HG02840 (cell line): ENCODE measurements around the gene LCE5A.
"Not testable (repeated sequence)": the region's sequence is repeated elsewhere in the genome, so short reads cannot be mapped to it uniquely, and the experiment has no call there.

ENCODE experiments used
- ATAC-seq: cut with Tn5 transposase; IDR thresholded peaks from one replicate; pipeline ENCODE4 v1.9.1; 2021; ENCODE audit warnings: mild to moderate bottlenecking, moderate library complexity, moderate number of reproducible peaks; ENCODE audit not compliant: unreplicated experiment, low FRiP score

The LCE5A gene, protein sequence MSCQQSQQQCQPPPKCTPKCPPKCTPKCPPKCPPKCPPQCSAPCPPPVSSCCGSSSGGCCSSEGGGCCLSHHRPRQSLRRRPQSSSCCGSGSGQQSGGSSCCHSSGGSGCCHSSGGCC

DNA sequence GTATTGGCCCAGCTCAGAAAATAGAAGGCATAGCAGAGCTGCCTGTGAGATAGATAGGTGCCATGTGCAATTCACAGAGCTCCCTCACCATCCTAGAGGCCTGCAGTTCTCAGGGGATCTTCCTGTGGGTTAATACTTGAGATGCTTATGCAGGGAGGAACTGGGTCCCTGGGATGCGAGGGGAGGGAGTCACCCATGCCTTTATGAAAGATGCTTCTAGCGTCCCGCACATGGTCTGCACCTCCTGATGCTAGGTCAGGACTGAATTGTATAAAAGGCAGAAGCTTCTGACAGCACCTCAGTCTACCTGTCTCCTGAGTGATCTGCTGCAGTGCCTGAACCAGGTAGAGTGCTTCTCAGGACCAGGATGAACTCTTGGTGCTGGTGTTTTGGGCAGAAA lies at the start of gene LCE5A:
Gene LCE5A, plus strand, starts transcription at position 301 of the 400 bp plus-strand sequence. CDS start 732 bp downstream, outside the sequence.
- no peak for ATAC-seq

DNA sequence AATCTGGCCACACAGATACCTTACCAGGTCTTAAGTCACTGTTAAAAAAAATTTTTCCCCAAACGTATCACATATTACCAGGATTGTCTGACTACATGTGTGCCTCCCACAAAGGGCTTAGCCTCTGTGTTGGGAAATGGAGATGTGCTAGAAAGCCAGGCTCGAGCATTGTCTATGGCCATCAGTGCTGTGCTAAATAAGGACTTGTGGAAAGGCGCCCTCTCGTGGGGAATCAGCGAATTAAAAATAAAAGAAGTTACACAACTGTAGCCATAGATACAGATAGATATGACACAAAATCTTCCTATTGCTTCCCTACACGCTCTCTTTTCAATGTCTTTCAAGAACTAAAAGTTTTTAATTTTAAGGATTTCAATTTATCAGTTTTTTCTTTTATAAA lies 49.1 kb upstream of the LCE5A start:
- no peak for ATAC-seq

DNA sequence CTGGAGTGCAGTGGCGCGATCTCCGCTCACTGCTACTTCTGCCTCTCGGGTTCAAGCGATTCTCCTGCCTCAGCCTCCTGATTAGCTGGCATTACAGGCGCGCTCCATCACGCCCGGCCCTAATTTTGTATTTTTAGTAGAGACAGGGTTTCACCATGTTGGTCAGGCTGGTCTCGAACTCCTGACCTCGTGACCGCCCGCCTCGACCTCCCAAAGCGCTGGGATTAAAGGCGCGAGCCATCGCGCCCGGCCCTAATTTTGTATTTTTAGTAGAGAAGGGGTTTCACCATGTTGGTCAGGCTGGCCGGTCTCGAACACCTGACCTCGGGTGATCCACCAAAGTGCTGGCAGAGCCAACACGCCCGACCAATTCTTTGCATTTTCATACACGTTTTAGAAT lies 48.0 kb upstream of the LCE5A start:
- no peak for ATAC-seq

DNA sequence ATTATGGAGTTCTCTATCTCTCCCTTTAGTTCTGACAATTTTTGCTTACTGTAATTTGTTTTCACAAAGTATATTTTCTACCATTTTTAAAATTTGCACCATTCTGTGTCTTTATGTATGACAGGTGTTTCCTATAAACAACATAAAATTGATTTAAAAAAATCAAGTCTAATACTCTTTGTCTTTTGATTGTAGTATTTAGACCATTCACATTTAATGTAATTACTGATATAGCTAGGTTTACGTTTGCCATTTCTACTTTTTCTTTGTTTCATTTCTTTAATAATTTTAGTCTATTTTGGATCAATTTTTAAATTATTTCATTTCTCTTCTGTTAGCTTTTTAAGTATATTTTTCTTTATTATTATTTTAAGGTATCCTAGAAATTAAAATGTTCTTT lies 44.4 kb upstream of the LCE5A start:
- ATAC-seq: no peak

DNA sequence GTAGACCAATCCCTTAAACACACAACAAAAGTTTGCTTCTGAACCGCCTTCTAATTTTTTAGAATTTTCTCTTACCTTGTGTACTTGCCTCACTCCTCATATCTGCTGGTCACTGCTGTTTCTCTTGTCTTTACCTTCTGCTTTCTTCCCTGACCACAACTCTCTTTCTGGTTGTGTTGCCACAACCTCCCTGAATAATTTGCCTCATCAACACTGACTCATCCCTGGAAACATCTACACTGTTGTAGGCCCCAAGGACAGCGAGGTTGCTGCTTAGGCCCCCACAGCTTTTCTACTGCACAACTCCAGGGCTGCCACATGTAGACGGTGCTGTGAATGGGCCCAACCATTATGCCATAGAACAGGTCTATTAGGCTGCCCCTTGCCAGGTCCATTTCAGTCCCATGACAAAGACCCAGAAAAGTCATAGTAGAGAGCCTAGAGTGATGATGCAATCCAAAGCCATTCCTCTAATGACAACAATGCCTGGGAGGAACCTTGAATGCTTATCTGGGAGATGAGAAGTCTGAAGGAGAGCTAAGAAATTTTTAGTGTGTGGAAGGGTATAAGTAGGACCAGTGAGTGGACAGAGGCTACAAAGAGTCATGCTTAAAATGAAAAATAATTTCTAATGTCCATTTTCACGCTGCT lies 36.6 kb upstream of the LCE5A start:
- ATAC-seq: no peak

DNA sequence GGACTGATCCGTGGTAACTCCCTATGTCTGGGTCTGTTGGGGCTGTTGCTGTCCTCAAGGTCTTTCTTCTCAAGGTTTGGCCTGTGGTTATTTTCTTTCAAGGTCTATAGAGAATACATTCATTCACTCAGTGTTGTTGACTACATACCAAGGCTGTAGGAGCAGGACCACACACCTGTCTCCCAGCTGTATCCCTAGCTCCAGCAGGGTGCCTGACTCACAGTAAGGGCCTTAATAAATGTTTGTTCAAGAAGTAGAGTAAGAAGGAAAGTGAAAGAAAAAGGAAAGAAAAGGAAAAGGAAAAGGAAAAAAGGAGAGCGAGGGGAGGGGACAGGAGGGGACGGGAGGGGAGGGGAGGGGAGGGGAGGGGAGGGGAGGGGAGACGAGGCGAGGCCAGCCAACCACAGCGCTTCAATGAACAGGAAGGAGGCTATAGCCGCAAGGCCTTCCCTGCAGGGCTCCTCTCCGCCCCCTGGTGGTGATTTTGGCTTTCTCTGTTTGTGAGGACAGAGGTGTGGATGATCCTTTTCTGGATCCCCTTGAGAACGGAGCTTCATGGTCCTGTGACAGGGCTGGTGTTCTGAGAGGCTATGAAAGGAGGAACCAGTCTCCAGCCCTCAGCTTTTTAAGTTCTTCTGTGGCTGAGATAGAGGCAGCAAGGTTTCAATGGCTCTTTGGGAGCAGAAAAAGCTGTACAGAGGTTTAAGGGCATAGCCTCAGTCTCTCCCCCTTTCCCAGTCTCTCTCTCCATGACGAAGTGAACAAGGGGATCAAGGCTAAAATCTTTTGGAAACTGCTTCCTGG lies 30.6 kb upstream of the LCE5A start:
- ATAC-seq: no peak

DNA sequence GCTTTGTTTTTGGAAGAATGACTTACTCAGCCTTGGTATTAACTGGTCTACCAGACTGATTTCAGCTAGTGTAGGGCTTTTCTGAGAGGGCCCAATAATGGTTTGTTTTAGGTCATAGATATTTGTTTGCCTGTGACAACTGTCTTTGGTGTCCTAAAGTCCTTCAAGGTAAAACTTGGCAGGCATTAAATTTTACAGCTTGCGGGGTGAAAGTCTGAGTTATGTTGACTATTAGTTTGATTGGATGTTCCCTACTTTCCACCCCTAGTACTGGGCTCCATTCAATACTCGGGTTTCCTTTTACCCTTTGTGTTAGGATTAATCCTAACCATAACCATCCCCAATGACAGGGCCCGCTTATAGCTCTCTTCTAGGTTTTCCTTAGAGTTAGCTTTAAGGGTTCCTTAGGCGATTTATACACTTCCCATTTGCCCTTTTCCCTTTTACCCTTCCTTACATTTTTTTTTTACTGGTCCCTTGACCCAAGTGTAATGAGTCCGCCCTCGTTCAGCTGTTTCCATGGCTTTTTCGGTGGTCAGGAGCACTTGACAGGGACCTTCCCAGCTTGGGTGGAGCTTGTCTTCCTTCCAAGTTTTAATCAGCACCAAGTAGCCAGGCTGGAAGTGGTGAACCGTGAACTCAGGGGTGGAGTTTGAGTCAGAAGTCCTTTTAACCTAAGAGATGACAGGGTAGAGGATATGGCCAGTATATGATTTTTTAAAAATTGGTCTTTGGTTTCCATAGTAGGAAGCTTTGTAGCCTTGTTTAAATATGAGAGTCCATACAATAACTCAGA lies 28.5 kb upstream of the LCE5A start:
- ATAC-seq: no peak

DNA sequence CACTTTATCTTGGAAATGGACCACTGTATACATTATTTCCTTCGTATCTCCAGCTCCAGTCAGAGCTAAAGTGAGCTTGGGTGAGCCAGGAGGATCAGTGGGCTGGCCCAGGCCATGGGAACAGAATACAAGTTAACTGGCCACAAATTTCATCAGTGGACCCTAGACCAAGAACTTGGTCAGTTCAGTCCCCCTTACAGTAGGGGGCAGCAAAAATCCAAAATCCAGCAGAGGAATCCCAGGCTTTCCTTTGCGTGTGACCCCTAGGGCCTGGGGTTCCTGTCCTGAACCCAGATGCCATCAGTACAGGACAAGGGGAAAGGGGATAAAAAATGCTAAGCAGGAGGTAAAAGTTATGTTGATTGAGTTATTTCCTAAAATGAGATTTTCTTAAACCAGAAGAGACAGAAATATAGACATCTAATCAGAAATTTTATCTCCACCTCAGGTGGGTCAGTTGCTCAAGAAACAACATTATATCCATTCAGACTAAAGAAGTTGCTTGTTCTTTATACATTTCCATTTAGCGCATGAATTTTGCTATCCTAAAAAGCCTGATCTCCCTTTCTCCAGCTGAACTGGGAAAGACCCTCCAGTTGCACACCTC lies 24.1 kb upstream of the LCE5A start:
- ATAC-seq: no peak

DNA sequence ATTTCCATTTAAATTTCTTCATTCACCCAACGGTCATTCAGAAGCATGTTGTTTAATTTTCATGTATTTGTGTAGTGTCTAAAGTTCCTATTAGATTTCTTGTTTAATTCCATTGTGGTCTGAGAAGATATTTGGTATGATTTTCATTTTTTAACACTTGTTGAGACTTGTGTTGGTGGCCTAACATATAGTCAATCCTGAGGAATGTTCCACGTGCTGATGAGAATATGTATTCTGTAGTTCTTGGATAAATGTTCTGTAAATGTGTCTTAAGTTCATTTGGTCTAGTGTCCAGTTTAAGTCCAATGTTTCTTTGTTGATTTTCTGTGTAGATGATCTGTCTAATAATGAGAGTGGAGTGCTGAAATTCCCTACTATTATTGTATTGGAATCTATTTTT lies 22.7 kb upstream of the LCE5A start:
- ATAC-seq: no peak

DNA sequence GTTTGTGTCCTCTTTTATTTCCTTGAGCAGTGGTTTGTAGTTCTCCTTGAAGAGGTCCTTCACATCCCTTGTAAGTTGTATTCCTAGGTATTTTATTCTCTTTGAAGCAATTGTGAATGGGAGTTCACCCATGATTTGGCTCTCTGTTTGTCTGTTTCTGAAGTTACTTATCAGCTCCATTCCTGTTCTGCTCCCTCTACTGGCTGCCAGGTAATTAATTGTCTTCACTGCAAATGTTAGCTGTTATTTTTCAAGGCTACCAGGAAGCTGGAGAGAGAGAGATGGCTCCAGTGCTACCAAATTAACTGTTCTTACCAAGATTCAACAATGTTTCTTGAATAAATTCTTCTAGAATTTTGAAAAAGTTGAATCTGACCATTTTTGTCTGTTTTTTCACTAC lies 19.1 kb upstream of the LCE5A start:
- not testable (repeated sequence) for ATAC-seq

DNA sequence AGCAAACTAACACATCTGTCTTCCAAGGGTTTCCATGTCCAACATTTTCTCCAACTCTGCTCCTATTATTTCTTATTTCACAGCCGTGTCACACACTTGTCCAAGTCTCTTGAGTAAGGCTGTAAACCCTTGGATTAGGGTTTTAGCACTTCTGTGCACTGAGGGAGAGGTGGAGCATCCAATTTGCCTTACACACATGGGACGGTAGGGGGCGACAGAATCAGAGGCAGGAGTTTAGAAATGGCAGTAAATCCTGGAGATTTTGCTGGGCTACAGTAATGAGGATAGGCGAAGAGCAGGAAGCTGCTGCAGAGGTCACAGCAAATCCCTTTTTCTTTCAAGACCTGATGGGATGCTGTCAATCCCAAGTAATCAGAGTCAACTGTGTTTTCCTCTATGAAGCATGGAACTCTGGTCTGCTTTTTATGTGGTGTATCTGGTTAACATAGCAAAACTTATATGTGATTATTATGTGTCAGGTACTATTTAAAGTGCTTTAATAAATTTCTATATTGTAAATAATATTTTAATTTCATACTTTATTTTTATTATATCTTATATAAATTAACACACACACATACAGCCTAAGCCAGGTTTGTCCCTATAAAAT lies 15.4 kb upstream of the LCE5A start:
- ATAC-seq: no peak

DNA sequence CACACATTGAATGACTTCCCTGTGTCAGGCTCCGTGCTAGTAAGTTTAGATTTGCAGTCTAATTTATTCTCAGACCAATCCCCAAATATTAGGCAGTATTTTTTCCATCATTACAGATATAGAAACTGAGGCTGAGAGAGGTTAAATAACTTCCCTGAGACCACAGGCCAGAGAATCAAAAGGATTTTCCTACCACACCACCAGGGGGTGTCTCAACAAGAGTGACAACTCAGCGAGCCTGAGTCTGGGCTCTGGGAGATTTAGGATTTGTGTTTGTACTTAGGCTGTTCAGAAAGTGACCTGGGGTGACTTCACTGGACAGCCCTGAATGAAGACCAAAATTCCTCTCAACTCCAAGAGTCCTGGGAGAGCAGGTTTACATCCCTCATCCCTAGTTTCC lies 13.3 kb upstream of the LCE5A start:
- ATAC-seq: no peak

DNA sequence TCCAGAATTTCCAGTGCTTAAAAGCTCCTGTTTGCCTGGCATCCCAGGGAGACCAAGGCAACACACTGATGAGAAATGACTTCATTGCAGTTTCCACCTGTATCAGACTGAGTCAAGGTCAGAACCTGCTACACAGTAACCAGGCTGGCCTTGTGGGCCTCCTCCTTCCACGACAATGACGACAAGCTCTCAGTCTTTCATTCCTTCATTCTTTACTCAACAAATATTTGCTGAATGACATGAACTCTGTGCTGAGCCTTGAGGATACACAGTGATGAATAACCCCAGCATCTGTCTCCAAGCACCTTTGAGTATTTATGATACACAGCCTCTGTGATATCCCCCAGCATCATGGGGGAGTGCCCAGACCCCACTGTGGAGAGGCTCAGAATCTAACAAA lies 8.9 kb upstream of the LCE5A start:
- no peak for ATAC-seq

DNA sequence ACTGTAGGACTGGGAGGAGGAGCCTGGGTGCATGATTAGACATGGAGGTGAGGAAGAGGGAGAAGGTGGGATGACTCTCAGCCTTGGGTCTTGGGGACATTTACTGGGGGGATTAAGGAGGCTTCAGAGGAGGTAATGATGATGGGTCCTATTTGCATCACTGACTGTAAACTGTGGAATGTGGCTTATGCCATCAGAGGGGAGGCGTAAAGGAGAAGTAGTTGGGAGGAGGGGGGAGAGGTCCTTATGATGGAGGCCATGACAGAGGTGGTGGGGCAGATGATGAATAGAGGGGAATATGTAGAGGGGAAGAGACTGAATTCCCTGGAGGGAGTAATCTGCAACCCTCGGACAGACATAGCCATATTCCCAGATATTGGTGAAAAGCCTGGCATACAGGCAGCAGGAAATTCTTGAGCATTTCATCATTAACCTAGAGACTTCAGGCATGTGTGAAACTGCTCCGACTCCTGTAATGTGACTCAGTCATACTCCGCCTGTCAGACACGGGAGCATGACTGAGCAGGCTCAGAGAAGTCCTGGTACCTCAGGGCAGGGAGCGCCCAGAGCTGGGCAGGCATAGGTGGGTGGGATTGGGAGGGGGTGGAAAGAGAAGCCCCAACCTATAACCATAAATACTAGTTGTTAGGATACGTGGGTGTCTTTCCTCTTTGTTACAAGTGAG lies 8.0 kb upstream of the LCE5A start:
- ATAC-seq: no peak

DNA sequence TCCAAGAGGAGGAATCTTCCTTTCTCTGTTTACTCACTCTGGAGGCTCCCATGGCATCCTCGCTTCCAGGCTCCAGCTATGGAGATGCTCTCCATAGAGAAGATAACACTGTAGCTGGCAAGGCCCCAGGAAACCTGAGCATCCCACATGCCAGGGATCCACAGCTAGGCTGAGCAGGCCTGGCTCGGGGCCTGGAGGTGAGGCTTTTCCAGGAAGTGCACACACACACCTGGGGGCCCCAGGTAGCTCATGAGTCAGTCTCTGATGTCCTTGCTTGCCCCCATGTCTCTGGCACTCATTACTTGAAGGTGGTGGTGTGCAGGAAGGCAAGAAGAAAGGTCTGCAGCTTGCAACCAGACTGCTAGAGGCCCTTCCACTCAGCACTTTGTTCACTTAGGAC lies 5.5 kb upstream of the LCE5A start:
- ATAC-seq: no peak

DNA sequence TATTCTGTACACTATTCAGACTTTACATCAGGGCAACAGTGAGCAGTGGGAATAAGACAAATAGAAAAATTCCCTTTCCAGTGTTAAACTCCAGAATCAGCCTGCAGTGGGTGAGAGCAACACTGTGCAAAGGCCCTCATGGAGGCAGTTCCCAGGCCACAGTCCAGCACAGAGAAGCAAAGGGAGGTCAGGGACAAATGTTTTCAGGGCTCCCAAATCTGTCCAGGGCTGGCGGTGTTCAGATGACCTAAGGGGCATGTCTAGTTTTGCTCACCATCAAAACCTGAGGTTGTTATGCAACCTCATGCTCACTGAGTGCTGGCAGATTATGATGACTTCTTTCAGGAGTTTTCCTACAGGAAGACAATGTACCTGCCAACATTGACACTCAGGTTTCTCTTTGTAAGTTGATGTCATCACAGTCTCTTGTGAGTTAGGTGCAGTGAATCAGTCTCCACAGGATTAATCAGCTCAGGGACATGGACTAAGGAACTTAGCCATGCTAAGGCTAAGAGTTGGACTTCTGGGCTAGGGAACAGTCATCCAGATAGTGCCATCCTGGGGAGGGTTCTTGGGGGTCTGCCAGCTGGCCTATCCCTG lies 3.6 kb upstream of the LCE5A start:
- no peak for ATAC-seq

DNA sequence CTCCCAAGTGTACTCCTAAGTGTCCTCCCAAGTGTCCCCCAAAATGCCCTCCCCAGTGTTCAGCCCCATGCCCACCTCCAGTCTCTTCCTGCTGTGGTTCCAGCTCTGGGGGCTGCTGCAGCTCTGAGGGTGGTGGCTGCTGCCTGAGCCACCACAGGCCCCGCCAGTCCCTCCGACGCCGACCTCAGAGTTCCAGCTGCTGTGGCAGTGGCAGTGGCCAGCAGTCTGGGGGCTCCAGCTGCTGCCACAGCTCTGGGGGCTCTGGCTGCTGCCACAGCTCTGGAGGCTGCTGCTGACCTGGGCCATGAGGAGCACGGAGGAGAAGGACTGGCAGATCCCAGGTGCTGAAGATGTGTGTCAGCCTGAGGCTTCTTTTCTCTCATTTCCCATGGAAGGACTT lies 993 bp downstream of the LCE5A start:
- ATAC-seq: no peak

DNA sequence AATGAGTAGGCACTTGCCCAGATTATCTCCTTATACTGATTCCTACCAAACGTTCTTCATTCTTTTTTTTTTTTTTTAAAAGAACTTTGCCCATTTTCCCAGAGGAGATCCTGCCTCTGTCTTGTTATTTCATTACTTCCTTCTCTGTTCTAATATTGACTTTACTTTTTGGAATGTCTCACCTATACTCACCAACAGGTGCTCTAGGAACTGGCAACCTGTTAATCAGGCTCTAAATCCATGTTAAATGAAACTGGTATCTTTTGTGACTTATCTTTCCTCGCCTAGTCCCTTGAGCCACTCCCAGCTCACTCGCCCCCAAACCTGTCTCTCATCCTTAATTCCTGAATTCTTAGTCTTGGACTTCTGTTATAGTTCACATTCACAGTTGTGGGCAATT lies 2.5 kb downstream of the LCE5A start:
- ATAC-seq: no peak

DNA sequence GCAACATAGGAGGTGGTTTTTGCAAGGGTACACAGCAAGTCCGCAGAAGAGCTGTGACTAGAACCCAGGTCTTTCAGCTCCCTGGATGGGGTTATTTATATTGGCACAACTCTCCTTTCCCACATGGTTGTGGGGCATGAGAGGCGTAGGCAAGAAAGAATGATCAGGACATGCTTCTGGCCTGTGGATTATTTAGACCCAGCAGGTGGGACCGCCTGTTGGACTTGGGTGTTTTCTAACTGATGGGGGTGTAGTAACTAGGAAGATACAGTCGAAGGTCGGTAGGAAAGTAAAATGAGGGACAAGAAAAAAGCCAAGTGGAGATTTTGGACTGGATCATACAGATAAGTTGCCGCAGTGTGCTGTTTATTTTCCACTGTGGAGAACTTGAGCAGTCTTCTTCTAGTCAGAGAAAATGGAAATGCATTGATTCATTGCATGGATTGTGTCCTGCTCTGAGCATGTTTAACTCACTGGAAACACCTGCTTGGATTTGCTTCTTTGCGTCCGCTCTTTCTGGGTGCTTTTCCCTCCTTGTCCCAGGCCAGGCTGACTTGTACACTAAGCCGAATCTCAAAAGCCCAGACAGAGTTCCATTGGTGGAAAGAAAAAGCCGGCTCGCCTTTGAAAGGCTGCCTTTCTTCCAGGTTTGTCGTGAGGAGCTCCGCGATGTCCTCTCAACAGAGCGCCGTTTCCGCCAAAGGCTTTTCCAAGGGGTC lies 4.3 kb downstream of the LCE5A start:
- ATAC-seq: no peak
